T-helper 9 cell (primary cell): ENCODE data around the gene IFIT1B.
"Not testable (repeated sequence)": the region's sequence is repeated elsewhere in the genome, so short reads cannot be mapped to it uniquely, and the experiment has no call there.

Experiments
- DNase-seq: peaks from one replicate; pipeline ENCODE4 v3.0.0-alpha.2; 2020

The IFIT1B gene

DNA sequence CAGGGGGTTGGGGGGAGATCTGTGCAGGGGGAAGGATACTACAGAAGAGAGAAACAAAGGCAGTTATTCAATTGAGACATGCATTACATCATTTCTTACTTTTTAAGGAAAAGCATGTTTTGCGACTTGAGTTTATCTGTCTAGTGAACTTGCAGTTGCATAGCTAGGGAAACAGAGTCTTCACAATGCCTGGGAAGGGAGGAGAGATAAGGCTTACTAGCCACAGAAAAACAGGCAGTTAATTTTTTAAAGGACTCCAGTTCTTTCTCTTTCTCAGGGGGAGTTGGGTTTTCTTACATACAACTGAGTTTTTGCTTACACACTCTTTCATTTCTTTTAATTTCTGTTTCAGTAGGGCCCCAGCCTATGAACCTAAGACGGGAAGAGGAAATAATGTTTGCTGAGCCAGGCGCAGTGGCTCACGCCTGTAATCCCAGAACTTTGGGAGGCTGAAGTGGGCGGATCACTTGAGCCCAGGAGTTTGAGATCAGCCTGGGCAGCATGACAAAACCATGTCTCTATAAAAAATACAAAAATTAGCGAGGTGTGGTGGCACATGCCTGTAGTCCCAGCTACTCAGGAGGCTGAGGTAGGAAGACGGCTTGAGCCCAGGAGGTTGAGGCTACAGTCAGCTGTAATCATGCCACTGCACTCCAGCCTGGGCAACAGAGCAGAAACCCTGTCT lies 27.1 kb upstream of the IFIT1B start:
- not testable (repeated sequence) for DNase-seq

DNA sequence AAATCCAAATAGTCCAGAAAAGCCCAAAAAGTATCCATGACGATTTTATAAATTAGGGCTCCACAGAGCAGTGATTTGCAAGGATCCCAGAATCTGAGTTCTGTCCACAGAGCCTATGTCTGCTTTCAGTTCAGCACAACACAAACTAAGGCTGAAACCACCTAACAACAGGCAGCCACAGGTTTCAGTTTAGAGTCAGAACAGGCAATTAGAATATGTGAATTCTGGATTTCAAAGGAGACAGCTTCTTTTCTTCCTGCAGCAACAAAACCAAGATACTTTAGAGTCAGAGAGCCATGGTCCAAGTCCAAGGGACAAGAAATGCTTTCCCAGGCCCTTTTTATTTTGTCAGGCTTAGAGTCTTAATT lies 26.5 kb upstream of the IFIT1B start:
- DNase-seq: no peak

GRCh38 chr10:89351780-89352597 lies 25.9 kb upstream of the IFIT1B start:
- DNase-seq: no peak

GRCh38 chr10:89352802-89353201 lies 25.1 kb upstream of the IFIT1B start:
- DNase-seq: no peak

DNA sequence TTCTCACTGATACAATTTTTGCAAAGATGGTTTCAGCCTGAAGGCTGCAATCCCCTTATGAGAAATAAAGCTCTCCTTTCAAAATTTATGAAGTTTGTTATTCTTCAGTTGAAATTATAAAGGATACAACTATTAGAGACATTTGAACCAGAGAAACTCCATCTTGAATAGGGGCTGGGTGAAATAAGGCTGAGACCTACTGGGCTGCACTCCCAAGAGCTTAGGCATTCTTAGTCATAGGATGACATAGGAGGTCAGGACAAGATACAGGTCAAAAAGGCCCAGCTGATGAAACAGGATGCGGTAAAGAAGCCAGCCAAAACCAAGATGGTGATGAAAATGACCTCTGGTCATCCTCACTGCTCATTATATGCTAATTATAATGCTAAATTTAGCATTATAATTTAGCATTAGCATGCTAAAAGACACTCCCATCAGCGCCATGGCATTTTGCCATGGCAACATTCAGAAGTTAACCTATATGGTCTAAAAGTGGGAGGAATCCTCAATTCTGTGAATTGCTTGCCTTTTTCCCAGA lies 22.4 kb upstream of the IFIT1B start:
- no peak for DNase-seq

- DNase-seq: no peak
Observed at GRCh38 chr10:89357096-89357495, 20.8 kb upstream of the IFIT1B start.

- DNase-seq: no peak
Observed at GRCh38 chr10:89357975-89358374, 19.9 kb upstream of the IFIT1B start.

- no peak for DNase-seq
Observed at GRCh38 chr10:89360157-89360556, 17.7 kb upstream of the IFIT1B start.

DNA sequence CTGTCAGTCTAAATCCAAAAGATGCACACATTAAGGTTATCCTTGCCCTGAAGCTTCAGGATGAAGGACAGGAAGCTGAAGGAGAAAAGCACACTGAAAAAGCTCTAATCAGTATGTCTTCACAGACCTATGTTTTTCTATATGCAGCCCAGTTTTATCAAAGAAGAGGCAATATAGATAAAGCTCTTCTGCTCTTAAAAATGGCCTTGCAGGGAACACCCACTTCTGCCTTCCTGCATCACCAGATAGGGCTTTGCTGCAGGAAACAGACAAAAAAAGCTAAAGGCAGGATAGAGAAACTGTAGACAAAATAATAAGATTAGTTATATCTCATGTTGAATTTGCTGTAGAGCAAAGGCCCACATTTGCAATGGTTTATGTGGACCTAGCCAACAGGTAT lies 14.9 kb upstream of the IFIT1B start:
- no peak for DNase-seq

- no peak for DNase-seq
Observed at GRCh38 chr10:89363729-89364442, 14.0 kb upstream of the IFIT1B start.

GRCh38 chr10:89364531-89364930 lies 13.3 kb upstream of the IFIT1B start:
- DNase-seq: no peak

DNA sequence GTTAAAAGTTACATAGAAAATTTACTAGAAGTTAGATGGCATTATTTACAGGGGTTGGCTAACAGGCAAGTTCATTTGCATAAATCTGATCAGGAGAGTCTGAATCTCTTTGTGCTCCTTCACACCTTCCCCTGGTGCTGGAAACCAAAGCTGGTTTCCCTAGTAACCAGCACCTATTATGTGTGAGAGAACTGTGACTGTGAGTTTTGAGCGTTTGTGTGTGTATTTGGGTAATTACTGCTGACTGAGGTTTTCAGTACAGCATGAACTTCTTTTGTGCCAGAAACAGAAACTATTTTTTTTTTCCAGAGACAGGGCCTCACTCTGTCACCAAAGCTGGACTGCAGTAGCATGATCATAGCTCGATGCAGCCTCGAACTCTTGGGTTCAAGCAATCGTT lies 10.3 kb upstream of the IFIT1B start:
- no peak for DNase-seq

DNA sequence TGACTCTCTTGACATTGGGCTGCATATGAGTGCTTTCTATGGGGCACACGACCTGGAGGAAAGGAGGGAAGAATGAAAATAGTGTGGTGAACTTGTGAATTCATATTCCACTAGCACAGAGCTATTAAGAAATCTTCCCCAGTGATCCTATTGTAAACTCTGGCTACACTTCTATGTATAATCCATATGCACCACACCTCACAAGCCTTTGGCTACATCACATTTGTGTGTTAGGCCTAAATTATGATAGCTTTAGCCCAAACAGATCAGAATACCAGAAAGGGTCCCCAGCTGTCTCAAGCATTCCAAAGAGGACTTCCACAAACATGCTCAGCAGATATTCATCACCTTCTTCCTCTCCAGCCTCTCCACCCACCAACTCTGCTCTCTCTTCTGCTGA lies 9.7 kb upstream of the IFIT1B start:
- no peak for DNase-seq

DNA sequence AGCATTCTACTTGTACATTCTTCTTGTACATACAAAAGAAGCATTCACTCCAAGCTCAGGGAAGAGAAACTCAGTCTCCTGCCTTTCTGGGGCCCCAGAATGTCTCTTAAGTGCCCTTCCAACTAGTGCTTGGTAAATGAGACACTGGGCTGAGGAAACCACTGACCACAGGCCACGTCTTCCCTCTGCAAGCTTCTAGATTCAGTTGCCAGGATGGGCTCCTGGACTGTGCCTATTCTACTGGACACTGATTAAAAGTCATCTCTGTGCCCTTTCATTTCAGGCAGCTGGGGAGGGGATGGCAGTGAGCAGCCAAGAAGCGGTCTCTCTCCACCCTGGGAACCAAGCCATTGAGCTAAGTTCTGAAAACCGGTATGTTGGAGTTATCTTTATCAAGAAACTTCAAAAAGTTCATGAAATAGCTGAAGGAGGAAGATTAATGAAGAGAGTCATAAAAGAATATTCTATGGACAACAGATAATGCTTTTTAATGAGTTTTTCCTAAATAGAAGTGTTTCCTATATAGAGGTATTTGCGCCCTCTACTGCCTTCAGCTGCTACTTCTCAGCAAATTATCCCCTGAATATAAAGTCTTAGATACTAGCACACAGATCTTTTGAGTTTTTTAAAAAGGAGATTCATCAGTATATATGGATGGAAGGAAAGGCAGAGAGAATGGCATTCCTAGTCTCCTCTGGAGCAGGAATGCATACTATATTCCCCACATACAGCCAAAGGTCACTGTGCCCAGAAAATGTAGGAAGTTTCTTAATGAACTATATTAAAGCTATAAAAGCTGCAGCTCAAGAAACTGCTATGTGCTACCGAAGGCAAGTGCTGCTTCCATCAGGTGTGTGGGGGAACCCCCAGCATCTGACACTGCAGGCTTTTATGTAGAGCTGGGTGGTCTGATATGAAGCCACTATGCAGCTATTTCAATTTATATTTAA lies 8.4 kb upstream of the IFIT1B start:
- no peak for DNase-seq

- DNase-seq: no peak
Observed at GRCh38 chr10:89371079-89371478, 6.8 kb upstream of the IFIT1B start.

DNA sequence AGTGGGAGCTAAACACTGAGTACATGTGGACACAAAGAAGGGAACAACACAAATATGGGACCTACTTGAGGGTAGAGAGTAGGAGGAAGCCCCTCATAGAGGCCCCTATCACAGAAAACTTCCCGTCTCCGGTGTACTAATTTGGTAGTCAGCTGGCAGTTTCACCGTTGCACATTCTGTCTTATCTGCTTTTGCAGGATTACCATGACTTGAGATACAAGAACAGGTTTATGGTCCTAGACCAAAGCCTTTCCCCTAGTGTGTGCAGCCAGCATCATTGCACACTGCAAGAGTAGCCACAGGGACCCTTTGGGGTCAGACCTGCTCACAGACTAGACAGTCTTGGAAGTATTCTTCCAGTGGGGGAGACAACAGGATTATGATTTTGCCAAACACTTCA lies 5.9 kb upstream of the IFIT1B start:
- DNase-seq: no peak

GRCh38 chr10:89373916-89374711 lies 3.7 kb upstream of the IFIT1B start:
- DNase-seq: no peak

DNA sequence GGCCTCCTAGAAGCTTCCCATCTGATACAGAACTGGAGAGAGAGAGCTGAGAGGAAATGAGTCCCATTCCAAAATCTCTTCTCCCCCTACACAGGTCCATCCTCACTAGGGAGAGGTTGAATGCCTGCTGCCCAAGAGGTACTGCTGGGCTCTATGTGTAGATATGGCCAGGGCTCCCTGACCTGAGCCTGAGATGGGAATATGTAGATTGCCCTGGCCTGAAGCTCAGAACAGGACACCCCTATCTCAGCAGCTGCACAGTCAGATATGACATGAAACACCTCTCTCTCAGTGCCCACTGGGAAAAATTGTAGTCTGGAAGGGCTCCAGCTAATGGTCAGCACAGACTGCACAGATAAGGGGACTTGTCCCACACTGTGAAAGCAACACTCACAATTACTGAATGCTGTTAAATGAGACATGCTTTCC lies 3.1 kb upstream of the IFIT1B start:
- no peak for DNase-seq

GRCh38 chr10:89379103-89379502 lies 1.2 kb downstream of the IFIT1B start:
- DNase-seq: no peak

- no peak for DNase-seq
Observed at GRCh38 chr10:89382757-89383156, 4.9 kb downstream of the IFIT1B start.
